Stomach (tissue), 9 donors: Measurements from ENCODE around the gene PCGF2. TPM values are rescaled to one million over a fixed set of nuclear protein-coding genes. Genes with fewer than 3 reads are reported as not detected.

Experiments
- DNase-seq, 2 donors: peaks; one replicate each; pipeline versions ENCODE4 v3.0.0 to v3.0.0-alpha.2; 2013 to 2019
- H3K27ac ChIP-seq, 5 donors: fragments of 200-600 bp in 4 of 5; sonication (generic) in 4 of 5; one replicate each; pipeline ENCODE4 v1.5.1; 2013 to 2019; ENCODE audit warnings: mild to moderate bottlenecking in 1 of 5, moderate library complexity in 1 of 5
- H3K27me3 ChIP-seq, 3 donors: fragments of 200-600 bp; sonication (generic); one replicate each; pipeline ENCODE4 v1.5.1; 2017 to 2019; ENCODE audit warnings: mixed run types in 1 of 3
- H3K36me3 ChIP-seq, 4 donors: fragments of 200-600 bp; sonication (generic); 1 replicate in 3 of 4; 2 replicates in 1 of 4; pipeline ENCODE4 v1.5.1; 2016 to 2019
- H3K4me1 ChIP-seq, 4 donors: fragments of 200-600 bp; sonication (generic); one replicate each; pipeline ENCODE4 v1.5.1; 2016 to 2019
- H3K4me3 ChIP-seq, 4 donors: fragments of 200-600 bp; sonication (generic) in 3 of 4; one replicate each; pipeline ENCODE4 v1.5.1; 2016 to 2019; ENCODE audit warnings: mild to moderate bottlenecking in 1 of 4
- H3K9me3 ChIP-seq, 4 donors: fragments of 200-600 bp; sonication (generic); one replicate each; pipeline ENCODE4 v1.5.1; 2016 to 2019
- EP300 ChIP-seq: sonication (generic); formaldehyde crosslinking; IDR thresholded peaks from one replicate; pipeline ENCODE4 v1.6.1; 2017; ENCODE audit warnings: antibody characterized with exemption
- POLR2A ChIP-seq, 4 donors: fragments of 450-650 bp; IDR thresholded peaks; one replicate each; pipeline ENCODE4 v1.6.1; 2016; ENCODE audit warnings: antibody characterized with exemption in 4 of 4, control low read depth in 2 of 4, mild to moderate bottlenecking in 1 of 4, moderate library complexity in 1 of 4
- POLR2AphosphoS5 ChIP-seq, 3 donors: sonication (generic); formaldehyde crosslinking; IDR thresholded peaks; one replicate each; pipeline ENCODE4 v1.6.1; 2016; ENCODE audit warnings: antibody characterized with exemption in 3 of 3
- WGBS, 5 donors: extraction: QIAGEN DNeasy Blood & Tissue Kit in 3 of 5; methylation state at CpG; one replicate each; pipeline versions ENCODE4 v1.1.5 to v1.1.7; 2013 to 2018; 5-methylcytosine and 5-hydroxymethylcytosine counted together
- intact Hi-C: fragments of 100-400 bp; cut with DNase I; formaldehyde crosslinking; loops from one replicate; pipeline ENCODE4 v1.15.1; 2023; ENCODE audit warnings: low total_unique reads
- polyA plus RNA-seq, 3 donors: library from polyadenylated mRNA; stranded (reverse); fragments of 200-250 nt; gene quantifications; one replicate each; pipeline ENCODE4 v1.2.3, GENCODE V29; 2013
- total RNA-seq, 5 donors: library from RNA; depleted of rRNA; stranded (reverse); fragments of >200 nt; gene quantifications; one replicate each; pipeline versions ENCODE4 v1.1.0 to v1.2.3, GENCODE V29; 2014 to 2016
- TF ChIP-seq, protein P1 (sequence below), 7 experiments: fragments of 450-650 bp in 4 of 7; fragments of 200-600 bp in 3 of 7; sonication (generic) in 3 of 7; IDR thresholded peaks; one replicate each; pipeline ENCODE4 v1.5.1; 2016 to 2019; ENCODE audit warnings: antibody characterized with exemption in 7 of 7, control low read depth in 2 of 7, mild to moderate bottlenecking in 1 of 7
- donor health status: healthy with polysubstance abuse.
- donor health status: Bipolar disorder and iron deficiency.
- donor health status: healthy.

Gene PCGF2
- total and polyA plus RNA-seq, 8 donors: 5.8 to 62.8 (median 27.6) TPM

GRCh38 chr17:38746849-38747462 lies 1.2 kb downstream of the PCGF2 start:
- intact Hi-C loops: no loop called here
- Histone ChIP-seq H3K4me1 (peaks cover 71 to 96% (median 88%) of the 10 kb centered on the region in 4 donors), H3K4me3 (peak overlapping the region; percentile 83 to 88 (median 84)), H3K9me3 (no peaks in the 10 kb centered on the region), H3K36me3 (no peaks in the 10 kb centered on the region), H3K27ac (peak overlapping the region; percentile 79 to 94 (median 93)), H3K27me3 (peaks cover 0 to 45% (median 15%) of the 10 kb centered on the region in 3 donors)
- no peak for DNase-seq
- 5 to 10% (median 9%) methylated on average over 10 to 21 of the region's 21 CpGs for WGBS, 5 donors
- TF ChIP-seq, protein P1, sequence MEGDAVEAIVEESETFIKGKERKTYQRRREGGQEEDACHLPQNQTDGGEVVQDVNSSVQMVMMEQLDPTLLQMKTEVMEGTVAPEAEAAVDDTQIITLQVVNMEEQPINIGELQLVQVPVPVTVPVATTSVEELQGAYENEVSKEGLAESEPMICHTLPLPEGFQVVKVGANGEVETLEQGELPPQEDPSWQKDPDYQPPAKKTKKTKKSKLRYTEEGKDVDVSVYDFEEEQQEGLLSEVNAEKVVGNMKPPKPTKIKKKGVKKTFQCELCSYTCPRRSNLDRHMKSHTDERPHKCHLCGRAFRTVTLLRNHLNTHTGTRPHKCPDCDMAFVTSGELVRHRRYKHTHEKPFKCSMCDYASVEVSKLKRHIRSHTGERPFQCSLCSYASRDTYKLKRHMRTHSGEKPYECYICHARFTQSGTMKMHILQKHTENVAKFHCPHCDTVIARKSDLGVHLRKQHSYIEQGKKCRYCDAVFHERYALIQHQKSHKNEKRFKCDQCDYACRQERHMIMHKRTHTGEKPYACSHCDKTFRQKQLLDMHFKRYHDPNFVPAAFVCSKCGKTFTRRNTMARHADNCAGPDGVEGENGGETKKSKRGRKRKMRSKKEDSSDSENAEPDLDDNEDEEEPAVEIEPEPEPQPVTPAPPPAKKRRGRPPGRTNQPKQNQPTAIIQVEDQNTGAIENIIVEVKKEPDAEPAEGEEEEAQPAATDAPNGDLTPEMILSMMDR (IDR thresholded peaks at IDR 0.05): no peak
- TF ChIP-seq POLR2AphosphoS5 (IDR thresholded peaks at IDR 0.05) (no peak), EP300 (no peak), POLR2A (IDR thresholded peaks at IDR 0.05) (no peak)

DNA sequence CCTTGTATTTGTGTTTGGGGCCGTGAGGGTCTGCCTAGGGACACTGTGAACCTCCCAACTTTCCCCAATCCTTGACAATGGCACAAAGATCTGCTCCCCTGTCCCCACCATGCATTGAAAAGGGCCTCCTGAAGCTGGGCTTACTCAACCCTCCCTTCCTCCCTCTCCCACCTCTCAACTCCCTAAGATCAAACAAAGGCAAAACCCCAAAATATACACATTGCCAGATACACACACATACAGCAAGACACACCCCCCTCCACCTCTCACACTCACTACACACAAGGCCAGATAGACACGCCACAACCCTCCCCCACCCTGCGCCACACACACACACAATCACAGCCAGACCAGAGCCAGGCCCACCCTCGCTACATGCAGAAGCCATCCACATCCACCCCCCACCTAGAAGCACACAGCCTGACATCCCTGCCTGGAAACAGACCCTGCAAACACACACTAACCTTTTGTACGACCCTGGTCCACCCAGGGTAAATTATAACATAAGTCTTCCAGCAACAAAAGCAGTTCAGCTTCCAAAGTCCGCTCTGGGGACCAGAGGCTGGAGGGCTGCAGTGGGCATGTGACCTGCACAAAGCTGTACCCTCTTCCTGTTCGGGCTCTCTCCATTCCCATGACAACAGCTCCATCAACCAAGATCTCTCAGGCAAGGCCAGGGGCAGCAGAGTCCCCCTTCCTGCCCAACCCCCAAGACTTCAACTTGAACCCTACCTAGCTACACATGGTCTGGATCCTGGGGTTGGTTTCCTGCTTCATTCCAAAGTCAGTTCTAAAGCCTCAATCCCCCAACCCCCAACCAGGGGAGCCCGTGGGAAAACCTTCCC lies 1.9 kb downstream of the PCGF2 start:
- peak overlapping the region in 3 of 4 donors; percentile 83 to 88 (median 84) for H3K4me3 ChIP-seq
- TF ChIP-seq, protein P1 (IDR thresholded peaks at IDR 0.05): no peak
- no peak for TF ChIP-seq EP300
- TF ChIP-seq POLR2AphosphoS5 (IDR thresholded peaks at IDR 0.05): no peak
- no peak for TF ChIP-seq POLR2A (IDR thresholded peaks at IDR 0.05)
- H3K4me1 ChIP-seq: peaks cover 75 to 100% (median 94%) of the 10 kb centered on the region in 4 donors
- peak in 1 of 2 donors; percentile 66 for DNase-seq
- intact Hi-C loops: no loop called here
- H3K27me3 ChIP-seq: peaks cover 0 to 45% (median 15%) of the 10 kb centered on the region in 3 donors
- WGBS, 5 donors: 29 to 44% (median 35%) methylated on average over 8 of the region's 8 CpGs
- peak overlapping the region; percentile 22 to 94 (median 93) for H3K27ac ChIP-seq
- no peaks in the 10 kb centered on the region for H3K36me3 ChIP-seq
- no peaks in the 10 kb centered on the region for H3K9me3 ChIP-seq

- no peak for TF ChIP-seq EP300
- no peak for TF ChIP-seq POLR2A (IDR thresholded peaks at IDR 0.05)
- TF ChIP-seq, protein P1 (IDR thresholded peaks at IDR 0.05): no peak
- TF ChIP-seq POLR2AphosphoS5 (IDR thresholded peaks at IDR 0.05): no peak
- Histone ChIP-seq H3K27ac (peak overlapping the region in 4 of 5 donors; percentile 22 to 94 (median 92)), H3K36me3 (no peaks in the 10 kb centered on the region), H3K27me3 (peaks cover 0 to 43% (median 15%) of the 10 kb centered on the region in 3 donors), H3K4me1 (peaks cover 71 to 100% (median 95%) of the 10 kb centered on the region in 4 donors), H3K4me3 (no peak overlapping the region), H3K9me3 (no peaks in the 10 kb centered on the region)
- intact Hi-C loops: no loop called here
- DNase-seq: no peak
- 38 to 58% (median 39%) methylated on average over 4 of the region's 4 CpGs for WGBS, 5 donors
Observed at GRCh38 chr17:38745545-38745944, 2.6 kb downstream of the PCGF2 start.

- TF ChIP-seq, protein P1 (IDR thresholded peaks at IDR 0.05): no peak
- TF ChIP-seq POLR2AphosphoS5 (IDR thresholded peaks at IDR 0.05): no peak
- TF ChIP-seq POLR2A (IDR thresholded peaks at IDR 0.05): no peak
- no peak for TF ChIP-seq EP300
- H3K27ac ChIP-seq: peak overlapping the region in 4 of 5 donors; percentile 76 to 90 (median 82)
- WGBS, 5 donors: 35 to 59% (median 47%) methylated on average over 4 of the region's 4 CpGs
- H3K4me3 ChIP-seq: no peak overlapping the region
- H3K36me3 ChIP-seq: peaks cover 0 to 16% (median 15%) of the 10 kb centered on the region in 4 donors
- H3K4me1 ChIP-seq: peaks cover 55 to 87% (median 76%) of the 10 kb centered on the region in 4 donors
- intact Hi-C loops: no loop called here
- peak in 1 of 2 donors; percentile 82 for DNase-seq
- H3K9me3 ChIP-seq: no peaks in the 10 kb centered on the region
- H3K27me3 ChIP-seq: peaks cover 0 to 24% (median 10%) of the 10 kb centered on the region in 3 donors
Observed at GRCh38 chr17:38743556-38744171, 4.5 kb downstream of the PCGF2 start.
